DND-41 (cell line): Measurements from ENCODE around the gene RAD23A.

ENCODE experiments used
- ATAC-seq: fragments of 200-7000 bp; cut with Tn5 transposase; 3 replicates; pipeline ENCODE4 v1.9.1; 2021; ENCODE audit warnings: low read depth; ENCODE audit not compliant: insufficient read depth
- DNase-seq: peaks from one replicate; pipeline ENCODE4 v3.0.0-alpha.2; 2020
- H2AFZ ChIP-seq: 2 replicates; pipeline ENCODE4 v1.6.0; 2012; ENCODE audit warnings: low read depth, low read length
- H3K27ac ChIP-seq: 2 replicates; pipeline ENCODE4 v1.5.1; 2012; ENCODE audit warnings: low read length, inconsistent platforms
- H3K27me3 ChIP-seq: fragments of 200-600 bp; sonication (generic); 2 replicates; pipeline ENCODE4 v1.6.0; 2012; ENCODE audit warnings: low read length, mild to moderate bottlenecking, inconsistent platforms; ENCODE audit not compliant: insufficient read depth, poor library complexity
- H3K36me3 ChIP-seq: 2 replicates; pipeline ENCODE4 v1.5.1; 2012; ENCODE audit warnings: low read length, inconsistent platforms; ENCODE audit not compliant: insufficient read depth
- H3K4me1 ChIP-seq: 2 replicates; pipeline ENCODE4 v1.5.1; 2012; ENCODE audit warnings: mild to moderate bottlenecking, low read length; ENCODE audit not compliant: insufficient read depth
- H3K4me2 ChIP-seq: 2 replicates; pipeline ENCODE4 v1.6.0; 2012; ENCODE audit warnings: mild to moderate bottlenecking, moderate library complexity, low read length, inconsistent platforms; ENCODE audit not compliant: insufficient read depth
- H3K4me3 ChIP-seq, 2 experiments: fragments of 200-600 bp in 1 of 2; shearing (Covaris generic) in 1 of 2; 2 replicates each; pipeline ENCODE4 v1.5.1; 2012 to 2016; ENCODE audit warnings: inconsistent platforms in 2 of 2, low read length in 2 of 2, mild to moderate bottlenecking in 2 of 2, low read depth in 1 of 2, moderate library complexity in 1 of 2
- H3K79me2 ChIP-seq: 2 replicates; pipeline ENCODE4 v1.6.0; 2012; ENCODE audit warnings: low read length, inconsistent platforms; ENCODE audit not compliant: insufficient read depth
- H3K9ac ChIP-seq: 2 replicates; pipeline ENCODE4 v1.6.0; 2012; ENCODE audit warnings: low read depth, mild to moderate bottlenecking, inconsistent platforms, low read length, moderate library complexity
- H3K9me3 ChIP-seq: 2 replicates; pipeline ENCODE4 v1.5.1; 2012; ENCODE audit warnings: low read length, moderate library complexity, mild to moderate bottlenecking, inconsistent platforms; ENCODE audit not compliant: insufficient read depth, severe bottlenecking
- H4K20me1 ChIP-seq: 2 replicates; pipeline ENCODE4 v1.6.0; 2012; ENCODE audit warnings: low read length; ENCODE audit not compliant: insufficient read depth
- EZH2 ChIP-seq: IDR thresholded peaks from 3 replicates; pipeline ENCODE4 v1.6.1; 2012; ENCODE audit warnings: borderline replicate concordance, low read depth, mild to moderate bottlenecking, moderate library complexity, low read length, inconsistent platforms; ENCODE audit not compliant: severe bottlenecking
- TF ChIP-seq, protein P1 (sequence below): IDR thresholded peaks from 2 replicates; pipeline ENCODE4 v1.5.1; 2012; ENCODE audit warnings: borderline replicate concordance, low read length, moderate library complexity, mild to moderate bottlenecking; ENCODE audit not compliant: poor library complexity, severe bottlenecking; ENCODE audit errors: extremely low read depth

Gene RAD23A

DNA sequence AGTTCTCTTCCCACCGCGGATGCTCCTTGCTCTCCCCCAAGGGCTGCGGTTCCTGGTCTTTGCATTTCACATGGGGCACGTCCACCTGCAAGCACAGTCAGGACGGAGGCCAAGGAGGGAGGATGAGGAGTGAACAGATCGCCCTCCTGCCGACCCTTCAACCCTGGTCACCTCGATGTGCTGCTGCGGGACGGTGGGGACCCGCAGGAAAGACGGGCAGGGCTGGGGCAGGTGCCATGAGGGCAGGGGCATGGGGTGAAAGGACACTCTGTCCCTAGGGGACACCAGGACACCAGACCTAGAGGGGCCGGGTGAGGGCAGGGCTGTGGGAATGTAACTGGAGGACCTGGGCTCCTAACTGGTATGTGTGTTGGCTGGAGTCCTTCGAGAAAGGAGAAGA lies 27.4 kb upstream of the RAD23A start:
- DNase-seq (no peak), ATAC-seq (no peak)
- no peaks in the 10 kb centered on the region for H3K9me3 ChIP-seq
- H3K27me3 ChIP-seq: no peaks in the 10 kb centered on the region
- peak overlapping the region in 1 of 2 experiments; percentile 62; a peak in 2 of 4 replicates for H3K4me3 ChIP-seq
- peaks cover 44% of the 10 kb centered on the region for H3K4me1 ChIP-seq
- no peaks in the 10 kb centered on the region for H4K20me1 ChIP-seq
- TF ChIP-seq EZH2: no peak
- H3K36me3 ChIP-seq: peaks cover 11% of the 10 kb centered on the region
- H2AFZ ChIP-seq: no peak overlapping the region
- H3K4me2 ChIP-seq: peak overlapping the region; percentile 73
- peak overlapping the region; percentile 73 for H3K9ac ChIP-seq
- peak overlapping the region; percentile 99 for H3K27ac ChIP-seq
- H3K79me2 ChIP-seq: peaks cover 6% of the 10 kb centered on the region; the same call in 1 of the 2 replicates

DNA sequence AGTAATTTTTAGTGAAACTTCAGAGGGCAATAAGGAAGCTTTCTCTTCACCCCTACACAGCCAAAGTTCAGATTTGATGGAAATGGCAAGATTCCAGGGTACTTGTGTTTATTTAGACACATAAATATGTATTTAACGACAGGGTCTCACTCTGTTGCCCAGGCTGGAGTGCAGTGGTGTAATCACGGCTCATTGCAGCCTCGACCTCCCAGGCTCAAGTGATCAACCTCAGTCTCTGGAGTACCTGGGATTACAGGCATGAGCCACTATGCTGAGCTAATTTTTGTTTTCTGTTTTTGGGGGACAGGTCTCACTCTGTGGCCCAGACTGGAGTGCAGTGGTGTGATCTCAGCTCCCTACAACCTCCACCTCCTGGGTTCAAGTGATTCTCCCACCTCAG lies 24.6 kb upstream of the RAD23A start:
- TF ChIP-seq EZH2: no peak
- TF ChIP-seq, protein P1, sequence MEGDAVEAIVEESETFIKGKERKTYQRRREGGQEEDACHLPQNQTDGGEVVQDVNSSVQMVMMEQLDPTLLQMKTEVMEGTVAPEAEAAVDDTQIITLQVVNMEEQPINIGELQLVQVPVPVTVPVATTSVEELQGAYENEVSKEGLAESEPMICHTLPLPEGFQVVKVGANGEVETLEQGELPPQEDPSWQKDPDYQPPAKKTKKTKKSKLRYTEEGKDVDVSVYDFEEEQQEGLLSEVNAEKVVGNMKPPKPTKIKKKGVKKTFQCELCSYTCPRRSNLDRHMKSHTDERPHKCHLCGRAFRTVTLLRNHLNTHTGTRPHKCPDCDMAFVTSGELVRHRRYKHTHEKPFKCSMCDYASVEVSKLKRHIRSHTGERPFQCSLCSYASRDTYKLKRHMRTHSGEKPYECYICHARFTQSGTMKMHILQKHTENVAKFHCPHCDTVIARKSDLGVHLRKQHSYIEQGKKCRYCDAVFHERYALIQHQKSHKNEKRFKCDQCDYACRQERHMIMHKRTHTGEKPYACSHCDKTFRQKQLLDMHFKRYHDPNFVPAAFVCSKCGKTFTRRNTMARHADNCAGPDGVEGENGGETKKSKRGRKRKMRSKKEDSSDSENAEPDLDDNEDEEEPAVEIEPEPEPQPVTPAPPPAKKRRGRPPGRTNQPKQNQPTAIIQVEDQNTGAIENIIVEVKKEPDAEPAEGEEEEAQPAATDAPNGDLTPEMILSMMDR: no peak
- peaks cover 20% of the 10 kb centered on the region for H3K4me1 ChIP-seq

DNA sequence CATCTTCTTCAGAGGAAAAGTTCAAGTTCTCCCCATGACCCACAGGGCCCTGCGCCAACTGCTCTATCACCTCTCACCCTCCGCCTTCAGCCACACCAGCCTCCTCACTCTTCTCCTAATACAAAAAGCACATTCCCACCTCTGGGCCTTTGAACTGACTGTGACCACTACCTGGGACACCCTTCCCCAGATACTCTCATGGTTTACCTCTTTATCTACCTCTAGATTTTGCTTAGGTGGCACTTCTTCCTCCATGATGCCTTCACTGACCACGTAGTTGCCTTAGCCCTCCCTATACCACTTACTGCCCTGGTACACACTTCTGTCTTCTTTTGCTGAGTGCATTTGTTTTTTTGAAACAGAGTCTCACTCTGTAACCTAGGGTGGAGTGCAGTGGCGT lies 22.7 kb upstream of the RAD23A start:
- 0 out of 2 replicates have a peak, but pooled peaks cover 8% of the 10 kb centered on the region for H4K20me1 ChIP-seq
- TF ChIP-seq, protein P1: no peak
- TF ChIP-seq EZH2: no peak
- DNase-seq (no peak), ATAC-seq (no peak)
- H2AFZ ChIP-seq: no peak overlapping the region
- no peak overlapping the region for H3K9ac ChIP-seq
- H3K4me1 ChIP-seq: peaks cover 18% of the 10 kb centered on the region
- peaks cover 52% of the 10 kb centered on the region for H3K36me3 ChIP-seq
- no peak overlapping the region for H3K4me3 ChIP-seq
- H3K79me2 ChIP-seq: peaks cover 10% of the 10 kb centered on the region; the same call in 1 of the 2 replicates
- H3K27ac ChIP-seq: no peak overlapping the region
- no peaks in the 10 kb centered on the region for H3K9me3 ChIP-seq
- no peaks in the 10 kb centered on the region for H3K27me3 ChIP-seq
- no peak overlapping the region for H3K4me2 ChIP-seq

More for the DNA sequence above, 24.6 kb upstream of the RAD23A start:
- no peak overlapping the region for H2AFZ ChIP-seq
- H3K9me3 ChIP-seq: no peaks in the 10 kb centered on the region
- no peak overlapping the region for H3K27ac ChIP-seq
- peaks cover 37% of the 10 kb centered on the region for H3K36me3 ChIP-seq
- no peak overlapping the region for H3K9ac ChIP-seq
- H4K20me1 ChIP-seq: 0 out of 2 replicates have a peak, but pooled peaks cover 8% of the 10 kb centered on the region
- no peaks in the 10 kb centered on the region for H3K27me3 ChIP-seq
- no peak overlapping the region for H3K4me3 ChIP-seq
- ATAC-seq (no peak), DNase-seq (no peak)
- H3K4me2 ChIP-seq: no peak overlapping the region
- peaks cover 6% of the 10 kb centered on the region; the same call in 1 of the 2 replicates for H3K79me2 ChIP-seq

DNA sequence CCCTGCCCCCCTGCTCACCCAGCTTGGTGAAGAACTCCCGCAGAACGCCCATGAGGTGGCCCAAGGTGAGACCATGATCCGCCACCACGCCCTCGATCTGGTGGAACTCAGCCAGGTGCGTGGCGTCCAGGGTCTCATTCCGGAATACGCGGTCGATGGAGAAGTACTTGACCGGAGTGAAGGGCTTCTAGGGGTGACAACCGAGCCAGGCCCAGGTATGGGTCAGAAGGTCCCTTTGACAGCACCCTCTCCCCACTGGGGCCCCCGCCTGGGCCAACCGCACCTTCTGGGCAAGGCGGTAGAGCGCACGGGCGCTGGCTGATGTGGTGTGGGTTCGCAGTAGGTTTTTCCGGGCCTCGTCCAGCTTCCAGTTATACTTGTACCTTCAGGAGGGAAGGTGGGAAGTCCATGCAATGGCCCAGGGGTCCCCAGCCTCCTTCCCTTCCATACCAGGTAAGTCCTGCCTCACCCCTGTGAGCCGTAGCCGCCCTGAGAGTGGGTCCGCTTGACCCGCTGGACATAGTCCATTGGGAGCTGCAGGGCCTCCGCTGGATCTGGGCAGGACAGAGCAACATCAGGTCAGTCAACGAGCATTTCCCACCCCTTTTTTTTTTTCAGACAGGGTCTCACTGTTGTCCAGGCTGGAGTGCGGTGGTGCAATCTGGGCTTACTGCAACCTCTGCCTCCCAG lies 20.9 kb upstream of the RAD23A start:
- Histone ChIP-seq H3K27ac (no peak overlapping the region), H3K4me1 (no peaks in the 10 kb centered on the region), H3K4me3 (no peak overlapping the region), H3K9ac (peak overlapping the region; percentile 12; the same call in 1 of the 2 replicates), H3K4me2 (no peak overlapping the region), H2AFZ (no peak overlapping the region), H3K36me3 (peaks cover 70% of the 10 kb centered on the region), H3K9me3 (no peaks in the 10 kb centered on the region), H3K79me2 (peaks cover 9% of the 10 kb centered on the region), H3K27me3 (no peaks in the 10 kb centered on the region), H4K20me1 (peaks cover 15% of the 10 kb centered on the region; the same call in 1 of the 2 replicates)
- ATAC-seq: no peak
- TF ChIP-seq, protein P1: no peak
- TF ChIP-seq EZH2: no peak
- DNase-seq: no peak
